ENCODE data around the gene USP48.

Gene USP48

DNA sequence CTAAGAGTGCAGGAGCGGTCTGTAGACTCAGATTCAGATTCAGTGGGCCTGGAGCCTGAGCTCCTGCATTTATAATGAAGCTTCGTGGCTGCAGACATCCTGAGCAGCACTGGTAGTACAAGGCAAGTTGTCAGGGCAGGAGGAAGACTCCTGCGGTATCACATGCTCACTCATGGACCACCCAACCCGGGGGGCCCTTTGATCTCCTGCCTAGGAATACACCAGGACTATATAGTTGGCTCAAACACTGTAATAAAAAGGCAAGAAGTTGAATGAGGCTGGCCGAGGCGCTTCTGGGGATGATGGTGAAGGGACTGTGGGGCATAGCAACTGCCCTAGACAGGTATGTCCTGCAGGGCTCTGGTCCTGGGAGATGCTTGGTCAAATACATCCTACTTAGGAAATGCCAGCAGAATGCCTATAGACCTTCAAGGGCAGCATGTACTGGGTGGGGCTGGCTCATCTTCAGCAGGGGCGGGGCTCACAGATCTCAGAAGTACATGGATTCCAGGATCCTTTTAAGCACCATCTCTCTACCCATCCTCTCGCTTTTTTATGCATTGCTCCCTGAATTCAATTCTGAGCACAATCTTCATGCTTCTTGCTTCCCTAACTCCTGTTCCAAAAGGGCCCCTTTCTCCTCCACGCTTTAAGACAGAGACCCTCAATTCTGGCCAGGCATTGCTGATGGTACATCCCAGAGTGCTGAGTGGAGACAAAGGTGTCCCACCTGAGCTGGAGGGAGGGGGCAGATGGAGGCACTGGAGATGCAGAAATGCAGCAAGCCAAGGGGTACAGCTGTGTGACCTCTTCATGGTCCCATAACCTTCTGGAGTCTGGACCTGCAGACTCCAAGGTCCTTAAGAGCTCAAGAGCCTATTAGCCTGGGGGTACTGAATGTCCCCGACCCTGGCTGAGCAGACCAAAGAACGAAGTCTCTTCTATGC, 111.7 kb downstream of the USP48 start:
- Histone ChIP-seq H3K9ac (ENCODE audit: low read length) (no peak overlapping the region), H3K27me3 (replicated peaks; ENCODE audit: control insufficient read depth, insufficient read depth, low read length) (no peaks in the 10 kb centered on the region), H3K4me1 (ENCODE audit: control insufficient read depth, insufficient read depth, low read length) (peaks cover 33% of the 10 kb centered on the region), H3K4me3 (ENCODE audit: low read length) (no peak overlapping the region), H3K9me3 (ENCODE audit: control insufficient read depth, low read length) (no peaks in the 10 kb centered on the region), H3K36me3 (ENCODE audit: control insufficient read depth, insufficient read depth, low read length, severe bottlenecking) (no peaks in the 10 kb centered on the region)
- DNase-seq (ENCODE audit: low read depth) = no peak

DNA sequence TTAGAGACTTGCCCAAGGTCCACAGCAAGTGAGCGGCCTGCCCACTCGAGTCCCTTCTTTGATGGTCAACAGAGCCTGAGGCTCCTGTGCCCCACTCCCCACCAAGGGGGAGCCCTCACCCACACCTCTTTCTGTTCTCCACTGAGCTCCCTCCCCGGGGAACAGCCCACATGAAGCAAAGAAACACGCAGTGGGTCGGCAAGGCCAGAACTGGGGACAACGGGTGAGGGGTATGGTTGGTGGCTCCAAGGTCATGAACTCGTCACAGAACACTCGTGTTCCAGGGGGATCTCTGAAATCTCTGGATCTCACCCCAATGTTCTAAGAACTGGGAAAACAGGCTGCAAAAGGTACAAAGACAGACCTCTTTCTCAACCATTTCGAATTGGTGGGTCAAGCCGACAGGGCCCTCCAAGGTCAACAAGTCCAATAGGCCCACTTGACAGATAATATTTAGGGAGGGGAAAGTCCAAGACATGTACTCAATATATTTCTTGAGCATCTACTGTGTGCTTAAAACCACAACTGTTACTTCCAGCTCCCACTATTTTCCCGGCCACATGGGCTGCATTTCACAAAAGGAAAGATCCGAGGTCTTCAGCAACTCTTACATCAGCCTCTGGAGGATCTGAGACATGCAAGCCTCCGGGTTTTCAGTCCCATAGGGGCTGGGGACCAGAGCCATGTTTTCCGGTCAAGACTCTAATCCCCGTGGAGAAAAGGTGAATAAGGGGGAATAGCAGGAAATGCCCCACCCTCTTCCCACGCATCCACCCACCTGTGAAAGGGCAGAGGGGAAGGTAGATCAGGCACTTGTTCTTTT, 112.7 kb downstream of the USP48 start:
- Histone ChIP-seq H3K4me1 (ENCODE audit: control insufficient read depth, insufficient read depth, low read length) (peaks cover 43% of the 10 kb centered on the region), H3K36me3 (ENCODE audit: control insufficient read depth, insufficient read depth, low read length, severe bottlenecking) (no peaks in the 10 kb centered on the region), H3K9ac (ENCODE audit: low read length) (no peak overlapping the region), H3K9me3 (ENCODE audit: control insufficient read depth, low read length) (no peaks in the 10 kb centered on the region), H3K27me3 (replicated peaks; ENCODE audit: control insufficient read depth, insufficient read depth, low read length) (no peaks in the 10 kb centered on the region), H3K4me3 (ENCODE audit: low read length) (no peak overlapping the region)
- DNase-seq (ENCODE audit: low read depth) = no peak

DNA sequence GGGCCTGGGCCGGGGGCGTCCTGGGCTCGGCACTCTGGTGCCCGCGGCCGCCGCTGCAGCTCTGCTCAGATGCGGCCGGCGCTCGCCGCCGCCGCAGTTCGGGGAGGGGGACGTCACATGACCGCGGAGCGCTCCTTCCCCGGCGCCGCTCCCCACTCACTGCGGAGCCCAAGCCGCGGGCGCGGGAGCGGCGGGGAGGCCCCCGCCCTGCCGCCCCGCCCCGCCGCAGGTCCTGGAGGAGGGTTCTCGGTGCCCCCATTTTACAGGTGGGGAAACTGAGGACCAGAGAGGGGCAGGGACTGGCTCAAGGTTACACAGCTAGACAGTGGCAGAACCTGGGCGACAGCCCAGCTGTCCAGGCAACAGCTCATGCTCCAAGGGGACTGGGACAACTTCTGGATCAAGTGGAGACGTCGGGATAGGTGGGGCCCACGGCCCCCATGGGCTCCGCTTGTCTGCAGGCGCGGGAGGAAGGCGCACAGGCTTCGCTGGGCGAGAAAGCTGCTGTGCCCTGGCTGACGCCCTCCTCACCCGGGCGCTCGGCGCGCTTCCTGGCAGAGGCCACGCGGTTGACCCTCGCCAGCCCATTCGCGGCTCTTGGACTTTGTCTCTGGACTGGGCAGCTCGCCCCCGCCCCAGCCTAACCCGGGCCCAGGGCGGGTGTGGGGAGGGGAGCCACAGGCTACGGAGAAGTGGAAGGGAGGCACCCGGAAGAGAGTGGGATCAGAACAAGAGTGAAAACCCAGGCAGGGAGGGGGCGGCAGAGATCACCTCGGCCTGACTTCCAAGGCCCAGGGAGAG, 113.5 kb downstream of the USP48 start, which contains the start of gene RAP1GAP:
RAP1GAP (minus strand) TSS at position 100 of the 801 bp plus-strand sequence. CDS start 49,325 bp downstream, outside the sequence.
- Histone ChIP-seq H3K4me1 (ENCODE audit: control insufficient read depth, insufficient read depth, low read length) (peaks cover 43% of the 10 kb centered on the region), H3K9ac (ENCODE audit: low read length) (peak within 1 kb of the TSS; percentile 13), H3K27me3 (replicated peaks; ENCODE audit: control insufficient read depth, insufficient read depth, low read length) (no peaks in the 10 kb centered on the region), H3K9me3 (ENCODE audit: control insufficient read depth, low read length) (no peaks in the 10 kb centered on the region), H3K36me3 (ENCODE audit: control insufficient read depth, insufficient read depth, low read length, severe bottlenecking) (no peaks in the 10 kb centered on the region), H3K4me3 (ENCODE audit: low read length) (peak within 1 kb of the TSS; percentile 57)
- peak; percentile 64 for DNase-seq (ENCODE audit: low read depth)

DNA sequence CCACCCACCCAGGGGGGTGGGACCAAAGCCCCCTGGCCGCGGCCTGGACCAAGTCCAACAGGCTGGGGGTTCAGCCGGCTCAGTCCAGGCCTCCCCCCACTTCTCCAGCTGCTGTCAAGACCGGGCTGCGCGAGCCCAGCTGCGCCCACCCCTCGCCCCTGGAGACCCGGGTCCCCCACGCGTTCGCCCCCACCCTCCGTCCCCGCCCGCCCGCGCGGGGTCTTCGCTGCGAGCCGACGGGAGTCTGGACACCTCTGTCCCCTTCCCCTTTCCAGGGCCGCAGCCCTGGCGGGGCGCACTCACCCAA, 114.0 kb downstream of the USP48 start:
- Histone ChIP-seq H3K4me1 (ENCODE audit: control insufficient read depth, insufficient read depth, low read length) (peaks cover 42% of the 10 kb centered on the region), H3K27me3 (replicated peaks; ENCODE audit: control insufficient read depth, insufficient read depth, low read length) (no peaks in the 10 kb centered on the region), H3K4me3 (ENCODE audit: low read length) (peak overlapping the region; percentile 57), H3K9me3 (ENCODE audit: control insufficient read depth, low read length) (no peaks in the 10 kb centered on the region), H3K9ac (ENCODE audit: low read length) (no peak overlapping the region), H3K36me3 (ENCODE audit: control insufficient read depth, insufficient read depth, low read length, severe bottlenecking) (no peaks in the 10 kb centered on the region)
- no peak for DNase-seq (ENCODE audit: low read depth)

DNA sequence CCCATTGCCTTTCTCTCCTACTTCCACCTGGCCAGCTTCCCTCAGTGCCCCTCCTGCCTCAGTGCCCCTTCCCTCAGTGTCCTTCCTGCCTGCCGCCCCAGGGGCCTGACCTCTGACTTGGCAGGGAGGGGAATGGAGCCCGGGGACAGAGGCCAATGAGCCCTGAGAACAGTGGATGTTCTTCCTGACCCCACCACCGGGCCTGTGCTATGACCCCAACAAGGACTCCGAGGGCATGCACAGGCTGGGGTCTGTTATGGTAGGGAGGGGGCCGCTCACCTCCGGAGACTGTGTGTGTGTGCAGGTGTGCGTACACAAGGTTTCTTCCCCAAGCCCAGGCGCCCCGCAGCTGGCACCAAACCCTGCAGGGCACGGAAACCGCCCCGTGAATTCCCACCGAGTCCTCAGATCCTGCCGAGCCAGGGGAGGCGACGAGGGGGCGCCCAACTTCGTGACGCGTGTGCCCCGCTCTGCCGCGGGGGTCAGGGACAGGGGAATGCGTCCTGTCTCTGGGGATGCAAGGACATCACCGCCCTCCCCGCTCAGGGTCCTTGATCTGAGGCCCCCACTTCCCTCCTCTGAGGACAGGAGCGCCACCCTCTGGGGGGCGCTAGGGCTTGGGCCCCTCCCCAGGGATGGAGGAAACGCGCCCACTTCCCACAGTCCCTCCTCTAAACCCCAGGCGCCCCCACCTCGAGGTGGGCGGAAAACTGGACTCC, 114.6 kb downstream of the USP48 start:
- no peak overlapping the region for H3K9ac ChIP-seq (ENCODE audit: low read length)
- H3K9me3 ChIP-seq (ENCODE audit: control insufficient read depth, low read length) = no peaks in the 10 kb centered on the region
- H3K4me1 ChIP-seq (ENCODE audit: control insufficient read depth, insufficient read depth, low read length) = peaks cover 37% of the 10 kb centered on the region
- DNase-seq (ENCODE audit: low read depth) = no peak
- H3K27me3 ChIP-seq (replicated peaks; ENCODE audit: control insufficient read depth, insufficient read depth, low read length) = no peaks in the 10 kb centered on the region
- no peak overlapping the region for H3K4me3 ChIP-seq (ENCODE audit: low read length)
- H3K36me3 ChIP-seq (ENCODE audit: control insufficient read depth, insufficient read depth, low read length, severe bottlenecking) = no peaks in the 10 kb centered on the region

DNA sequence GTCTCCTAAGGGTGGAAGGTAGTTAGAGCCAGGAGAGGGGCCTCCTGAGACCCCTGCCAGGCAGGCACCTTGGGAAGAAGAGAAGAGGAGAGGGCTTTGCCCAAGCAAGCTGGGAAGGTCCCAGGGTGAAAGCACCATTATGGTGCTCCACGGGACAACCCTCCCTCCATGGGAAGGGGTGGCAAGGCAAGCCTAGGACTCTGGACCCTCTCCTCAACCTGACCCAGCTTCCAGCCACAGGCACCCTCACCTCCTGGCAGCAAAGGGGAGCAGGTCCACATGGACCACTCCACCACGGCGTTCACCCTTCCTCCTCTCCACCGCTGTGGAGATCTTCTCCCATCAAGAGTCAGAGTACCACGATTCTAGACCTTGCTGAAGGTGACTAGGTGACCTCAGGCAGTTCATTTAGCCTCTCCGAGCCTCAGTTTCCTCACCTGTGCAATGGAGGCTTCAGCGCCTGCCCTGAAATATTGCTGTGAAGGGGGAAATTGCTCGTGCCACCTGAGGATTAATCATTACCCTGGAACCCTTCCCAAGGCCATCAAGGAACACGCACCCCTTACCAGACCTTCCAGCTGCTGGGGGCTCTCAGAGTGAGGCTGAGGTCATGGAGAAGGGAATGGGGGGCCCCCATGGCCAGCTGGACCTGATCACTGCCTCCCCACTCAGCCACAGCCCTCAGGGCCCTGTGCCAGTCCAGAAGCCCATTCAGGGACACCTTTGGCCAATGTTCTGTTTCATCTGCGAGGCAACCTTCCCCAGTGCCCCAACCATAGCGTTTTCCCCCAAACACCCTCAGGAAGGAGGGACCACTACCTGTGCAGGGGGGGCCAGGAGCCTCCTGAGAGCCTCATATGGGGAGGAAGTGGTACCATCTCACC, 115.4 kb downstream of the USP48 start:
- no peak for DNase-seq (ENCODE audit: low read depth)
- H3K9me3 ChIP-seq (ENCODE audit: control insufficient read depth, low read length) = no peaks in the 10 kb centered on the region
- H3K4me3 ChIP-seq (ENCODE audit: low read length) = no peak overlapping the region
- peaks cover 29% of the 10 kb centered on the region for H3K4me1 ChIP-seq (ENCODE audit: control insufficient read depth, insufficient read depth, low read length)
- H3K9ac ChIP-seq (ENCODE audit: low read length) = no peak overlapping the region
- H3K27me3 ChIP-seq (replicated peaks; ENCODE audit: control insufficient read depth, insufficient read depth, low read length) = no peaks in the 10 kb centered on the region
- no peaks in the 10 kb centered on the region for H3K36me3 ChIP-seq (ENCODE audit: control insufficient read depth, insufficient read depth, low read length, severe bottlenecking)

DNA sequence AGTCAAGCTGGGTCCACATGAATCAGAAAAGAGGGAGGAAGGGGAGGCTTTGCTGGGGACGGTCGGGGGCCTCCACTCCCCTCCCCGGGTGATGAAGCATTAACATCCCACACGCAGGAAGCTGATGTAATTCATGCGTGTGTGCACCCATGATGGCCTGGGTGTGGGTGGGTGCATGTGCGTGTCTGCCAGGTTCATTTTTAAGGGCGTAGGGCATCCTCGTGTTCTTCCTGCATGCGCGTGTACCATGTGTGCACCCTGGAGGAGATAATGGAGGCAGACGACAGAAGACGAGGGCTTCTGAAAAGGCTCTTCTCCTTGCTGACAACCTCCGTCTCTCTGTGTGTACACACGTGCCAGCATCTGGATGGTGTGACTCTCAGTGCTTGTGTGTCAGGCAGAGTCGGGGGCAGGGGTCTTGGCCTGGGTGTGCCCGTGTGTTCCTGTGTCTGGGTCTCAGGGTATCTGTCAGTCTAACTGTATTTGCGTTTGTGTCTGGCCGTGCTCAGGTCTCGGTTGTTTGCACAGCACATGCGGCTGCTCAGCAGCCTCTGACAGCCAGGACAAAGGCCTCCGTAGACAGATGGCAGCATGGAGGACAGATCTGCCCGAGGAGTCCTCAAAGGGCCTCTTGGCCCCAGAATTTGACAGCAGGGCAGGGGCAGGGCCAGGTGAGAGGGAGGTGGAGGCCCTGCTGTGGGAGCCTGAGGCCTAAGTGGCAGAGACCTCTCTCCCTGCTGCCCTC, 116.2 kb downstream of the USP48 start:
- Histone ChIP-seq H3K36me3 (ENCODE audit: control insufficient read depth, insufficient read depth, low read length, severe bottlenecking) (no peaks in the 10 kb centered on the region), H3K4me1 (ENCODE audit: control insufficient read depth, insufficient read depth, low read length) (peaks cover 21% of the 10 kb centered on the region), H3K4me3 (ENCODE audit: low read length) (no peak overlapping the region), H3K9ac (ENCODE audit: low read length) (no peak overlapping the region), H3K9me3 (ENCODE audit: control insufficient read depth, low read length) (no peaks in the 10 kb centered on the region), H3K27me3 (replicated peaks; ENCODE audit: control insufficient read depth, insufficient read depth, low read length) (no peaks in the 10 kb centered on the region)
- no peak for DNase-seq (ENCODE audit: low read depth)

DNA sequence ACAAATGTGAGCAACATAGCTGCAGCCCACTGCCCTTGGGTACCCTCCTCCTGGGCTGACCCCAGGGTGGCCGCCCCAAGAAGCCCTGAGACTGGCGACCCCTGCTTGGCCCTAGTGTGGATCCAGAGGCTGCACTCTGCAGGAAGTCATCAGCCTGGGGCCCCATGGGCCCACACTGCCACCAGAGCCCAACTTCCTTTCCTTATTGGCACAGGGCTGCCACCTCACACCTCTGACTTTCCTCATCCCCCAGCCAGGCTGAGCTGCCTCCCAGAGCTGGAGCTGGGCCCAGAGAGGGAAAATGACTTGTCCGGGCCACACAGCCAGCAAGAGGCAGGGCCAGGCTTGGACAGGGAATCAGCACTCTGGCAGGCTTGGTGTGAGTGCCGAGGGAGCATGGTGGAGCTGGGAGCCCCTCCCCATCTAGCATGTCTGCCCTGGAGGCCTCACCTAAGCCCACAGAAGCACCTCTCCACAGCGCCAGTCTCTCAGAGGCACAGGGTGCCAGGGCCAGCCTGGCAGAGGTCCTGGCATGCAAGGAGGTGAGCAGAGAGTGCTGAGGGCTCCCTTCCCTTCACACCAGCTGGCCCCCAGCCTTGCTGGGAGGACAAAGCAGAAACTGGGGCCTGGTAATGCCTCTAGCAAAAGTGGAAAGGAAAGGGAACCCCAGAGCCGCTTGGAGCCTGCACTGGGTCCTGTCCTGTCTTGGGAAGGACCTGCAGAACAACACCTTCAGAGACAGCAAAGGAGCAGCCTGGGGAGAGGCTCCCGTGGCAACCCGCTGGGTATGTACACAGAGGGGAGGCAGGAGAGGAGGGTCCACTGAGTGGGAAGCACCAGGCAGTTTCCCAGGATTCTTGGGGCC, 117.0 kb downstream of the USP48 start:
- Histone ChIP-seq H3K4me1 (ENCODE audit: control insufficient read depth, insufficient read depth, low read length) (peaks cover 20% of the 10 kb centered on the region), H3K27me3 (replicated peaks; ENCODE audit: control insufficient read depth, insufficient read depth, low read length) (no peaks in the 10 kb centered on the region), H3K4me3 (ENCODE audit: low read length) (no peak overlapping the region), H3K9ac (ENCODE audit: low read length) (no peak overlapping the region), H3K36me3 (ENCODE audit: control insufficient read depth, insufficient read depth, low read length, severe bottlenecking) (no peaks in the 10 kb centered on the region), H3K9me3 (ENCODE audit: control insufficient read depth, low read length) (no peaks in the 10 kb centered on the region)
- no peak for DNase-seq (ENCODE audit: low read depth)

Data from adipocyte (in vitro differentiated cells).